SU-DHL-6 (cell line): ENCODE results near the gene STK33.

Experiments
- H2AFZ ChIP-seq: fragments of 200-600 bp; sonication (generic); 2 replicates; pipeline ENCODE4 v1.6.1; 2014; ENCODE audit warnings: low read depth, mild to moderate bottlenecking, moderate library complexity, mixed read lengths, antibody characterized with exemption, low read length; ENCODE audit not compliant: severe bottlenecking
- H3F3A ChIP-seq: fragments of 200-600 bp; shearing (Covaris generic); 2 replicates; pipeline ENCODE4 v1.6.0; 2016; ENCODE audit warnings: antibody characterized with exemption, mild to moderate bottlenecking; ENCODE audit not compliant: insufficient read depth
- H3K27ac ChIP-seq: fragments of 200-600 bp; sonication (generic); 2 replicates; pipeline ENCODE4 v1.5.1; 2016; ENCODE audit warnings: low read depth, mild to moderate bottlenecking, low read length, moderate library complexity, mixed read lengths
- H3K27me3 ChIP-seq: fragments of 200-600 bp; sonication (generic), shearing (Covaris generic); 2 replicates; pipeline ENCODE4 v1.6.0; 2014; ENCODE audit warnings: mild to moderate bottlenecking, low read length
- H3K36me3 ChIP-seq: fragments of 200-600 bp; sonication (generic); 2 replicates; pipeline ENCODE4 v1.6.1; 2014; ENCODE audit warnings: mild to moderate bottlenecking, low read length, mixed read lengths
- H3K4me2 ChIP-seq: fragments of 300-600, 200-600 bp; shearing (Covaris generic), sonication (generic); 2 replicates; pipeline ENCODE4 v1.6.0; 2014; ENCODE audit warnings: low read length, low read depth, mild to moderate bottlenecking; ENCODE audit not compliant: poor library complexity, severe bottlenecking
- H3K4me3 ChIP-seq: fragments of 200-600 bp; sonication (generic); 2 replicates; pipeline ENCODE4 v1.5.1; 2014; ENCODE audit warnings: antibody characterized with exemption, low read length, mild to moderate bottlenecking, mixed read lengths; ENCODE audit not compliant: insufficient read depth, poor library complexity, severe bottlenecking
- H3K79me2 ChIP-seq: fragments of 200-600 bp; sonication (generic); 2 replicates; pipeline ENCODE4 v1.6.1; 2014; ENCODE audit warnings: mild to moderate bottlenecking, low read length, moderate library complexity; ENCODE audit not compliant: insufficient read depth
- H3K9ac ChIP-seq: fragments of 200-600 bp; sonication (generic); 2 replicates; pipeline ENCODE4 v1.7.0; 2014; ENCODE audit warnings: mild to moderate bottlenecking, low read length
- H3K9me2 ChIP-seq: fragments of 200-600 bp; sonication (generic); replicated peaks from 2 replicates; pipeline ENCODE4 v1.6.1; 2014; ENCODE audit warnings: low read length; ENCODE audit not compliant: insufficient read depth
- H3K9me3 ChIP-seq: fragments of 200-600 bp; sonication (generic); 2 replicates; pipeline ENCODE4 v1.6.1; 2014; ENCODE audit warnings: low read length, mixed read lengths; ENCODE audit not compliant: insufficient read depth
- H4K20me1 ChIP-seq: fragments of 200-600 bp; sonication (generic); 2 replicates; pipeline ENCODE4 v1.6.1; 2014; ENCODE audit warnings: low read depth, mild to moderate bottlenecking, antibody characterized with exemption, low read length, moderate library complexity, mixed read lengths
- CTCF ChIP-seq: fragments of 200-600 bp; sonication (generic); IDR thresholded peaks from one replicate; pipeline ENCODE4 v1.5.1; 2017; ENCODE audit warnings: antibody characterized with exemption, mild to moderate bottlenecking, low read length, moderate library complexity; ENCODE audit not compliant: insufficient read depth, poor library complexity, severe bottlenecking
- EZH2phosphoT487 ChIP-seq: fragments of 200-600 bp; sonication (generic), shearing (Covaris generic); conservative IDR thresholded peaks from 2 replicates; pipeline ENCODE4 v1.6.1; 2018; ENCODE audit warnings: mild to moderate bottlenecking, antibody characterized with exemption, low read length, moderate library complexity, mixed read lengths

Gene STK33

GRCh38 chr11:8531312-8531711, 62.7 kb downstream of the STK33 start:
- Histone ChIP-seq H3K4me2 (no peak overlapping the region), H3K79me2 (no peaks in the 10 kb centered on the region), H3K4me3 (no peak overlapping the region), H3F3A (no peaks in the 10 kb centered on the region), H3K27me3 (no peaks in the 10 kb centered on the region), H3K9me2 (no peaks in the 10 kb centered on the region), H3K36me3 (no peaks in the 10 kb centered on the region), H3K9ac (no peak overlapping the region), H4K20me1 (no peaks in the 10 kb centered on the region), H3K27ac (no peak overlapping the region), H3K9me3 (no peaks in the 10 kb centered on the region), H2AFZ (no peak overlapping the region)
- TF ChIP-seq CTCF, result no peak
- no peak for TF ChIP-seq EZH2phosphoT487

GRCh38 chr11:8527939-8528338, 66.1 kb downstream of the STK33 start:
- Histone ChIP-seq H3K27me3 (no peaks in the 10 kb centered on the region), H3K36me3 (no peaks in the 10 kb centered on the region), H3K79me2 (no peaks in the 10 kb centered on the region), H3K4me2 (no peak overlapping the region), H3K27ac (no peak overlapping the region), H3K9me2 (no peaks in the 10 kb centered on the region), H3F3A (no peaks in the 10 kb centered on the region), H3K4me3 (no peak overlapping the region), H3K9me3 (no peaks in the 10 kb centered on the region), H3K9ac (no peak overlapping the region), H4K20me1 (no peaks in the 10 kb centered on the region), H2AFZ (no peak overlapping the region)
- TF ChIP-seq EZH2phosphoT487 (no peak), CTCF (no peak)

- no peaks in the 10 kb centered on the region for H3K9me2 ChIP-seq
- H3K27ac ChIP-seq, result no peak overlapping the region
- no peak for TF ChIP-seq EZH2phosphoT487
- TF ChIP-seq CTCF, result no peak
- no peak overlapping the region for H3K4me3 ChIP-seq
- H3K27me3 ChIP-seq, result no peaks in the 10 kb centered on the region
- no peak overlapping the region for H3K9ac ChIP-seq
- H3K9me3 ChIP-seq, result 0 out of 2 replicates have a peak, but pooled peaks cover 6% of the 10 kb centered on the region
- no peaks in the 10 kb centered on the region for H3K79me2 ChIP-seq
- no peaks in the 10 kb centered on the region for H3F3A ChIP-seq
- no peaks in the 10 kb centered on the region for H3K36me3 ChIP-seq
- no peaks in the 10 kb centered on the region for H4K20me1 ChIP-seq
- no peak overlapping the region for H3K4me2 ChIP-seq
- H2AFZ ChIP-seq, result no peak overlapping the region
Measured at GRCh38 chr11:8523396-8523795, 70.6 kb downstream of the STK33 start.
